HG03135 (cell line): Measurements from ENCODE around the gene AGTRAP.

Experiments used
- ATAC-seq: cut with Tn5 transposase; IDR thresholded peaks from one replicate; pipeline ENCODE4 v1.9.1; 2021; ENCODE audit warnings: mild to moderate bottlenecking, moderate library complexity; ENCODE audit not compliant: unreplicated experiment

AGTRAP gene, protein sequence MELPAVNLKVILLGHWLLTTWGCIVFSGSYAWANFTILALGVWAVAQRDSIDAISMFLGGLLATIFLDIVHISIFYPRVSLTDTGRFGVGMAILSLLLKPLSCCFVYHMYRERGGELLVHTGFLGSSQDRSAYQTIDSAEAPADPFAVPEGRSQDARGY

DNA sequence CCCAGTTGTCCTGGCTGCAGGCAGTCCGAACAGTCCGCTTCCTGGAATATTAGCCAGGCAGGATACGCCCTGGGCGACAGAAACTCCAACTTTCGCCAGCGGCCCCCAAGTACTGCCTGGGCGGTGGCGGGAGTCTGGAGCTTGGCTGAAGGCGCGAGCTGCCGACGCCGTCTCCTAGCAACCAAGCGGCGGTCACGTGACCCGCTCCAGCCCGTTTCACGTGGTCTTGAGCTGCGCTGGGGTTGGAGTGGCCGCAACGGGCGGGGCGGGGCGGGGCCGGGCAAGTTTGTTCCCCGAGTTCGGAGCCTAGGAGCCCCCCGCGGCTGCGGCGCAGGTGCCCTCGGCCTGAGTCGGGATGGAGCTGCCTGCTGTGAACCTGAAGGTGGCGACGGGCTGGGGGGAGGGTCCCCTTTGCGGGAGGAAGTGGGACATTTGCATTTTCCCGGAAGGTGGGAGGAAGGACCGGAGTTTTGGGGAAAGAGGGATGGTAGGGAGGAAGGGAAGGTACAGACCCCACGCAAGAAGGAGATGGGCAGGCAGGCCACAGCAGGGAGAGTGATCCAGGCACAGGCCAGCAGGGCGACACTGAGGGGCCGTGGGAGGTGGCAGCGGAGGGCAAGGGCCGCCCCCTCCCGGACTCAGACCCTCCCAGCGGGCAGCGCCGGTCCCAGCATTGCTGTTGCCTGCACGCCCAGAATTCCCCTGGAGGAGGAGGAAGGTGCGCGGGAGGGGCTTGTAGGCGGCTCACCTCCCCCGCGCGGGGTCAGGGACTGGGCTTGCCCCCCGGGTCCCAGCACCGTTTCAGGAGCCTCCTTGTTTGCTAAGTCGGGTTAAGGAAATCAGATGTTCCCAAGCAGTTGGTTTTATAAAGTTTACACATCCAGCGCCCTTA is at the start of gene AGTRAP:
Gene AGTRAP, plus strand, starts transcription at position 283 of the 892 bp plus-strand sequence. Its CDS starts 73 bp downstream, at position 356.
- no peak for ATAC-seq

- no peak for ATAC-seq
Observed at GRCh38 chr1:11688506-11688905, 47.4 kb upstream of the AGTRAP start.

- ATAC-seq = no peak
Observed at GRCh38 chr1:11690397-11691301, 45.3 kb upstream of the AGTRAP start.

GRCh38 chr1:11691302-11691914 is 44.5 kb upstream of the AGTRAP start, which contains the start of gene DRAXIN:
DRAXIN (plus strand) TSS chr1:11691710; CDS start chr1:11706259, 14,549 bp downstream.
- ATAC-seq = no peak

DNA sequence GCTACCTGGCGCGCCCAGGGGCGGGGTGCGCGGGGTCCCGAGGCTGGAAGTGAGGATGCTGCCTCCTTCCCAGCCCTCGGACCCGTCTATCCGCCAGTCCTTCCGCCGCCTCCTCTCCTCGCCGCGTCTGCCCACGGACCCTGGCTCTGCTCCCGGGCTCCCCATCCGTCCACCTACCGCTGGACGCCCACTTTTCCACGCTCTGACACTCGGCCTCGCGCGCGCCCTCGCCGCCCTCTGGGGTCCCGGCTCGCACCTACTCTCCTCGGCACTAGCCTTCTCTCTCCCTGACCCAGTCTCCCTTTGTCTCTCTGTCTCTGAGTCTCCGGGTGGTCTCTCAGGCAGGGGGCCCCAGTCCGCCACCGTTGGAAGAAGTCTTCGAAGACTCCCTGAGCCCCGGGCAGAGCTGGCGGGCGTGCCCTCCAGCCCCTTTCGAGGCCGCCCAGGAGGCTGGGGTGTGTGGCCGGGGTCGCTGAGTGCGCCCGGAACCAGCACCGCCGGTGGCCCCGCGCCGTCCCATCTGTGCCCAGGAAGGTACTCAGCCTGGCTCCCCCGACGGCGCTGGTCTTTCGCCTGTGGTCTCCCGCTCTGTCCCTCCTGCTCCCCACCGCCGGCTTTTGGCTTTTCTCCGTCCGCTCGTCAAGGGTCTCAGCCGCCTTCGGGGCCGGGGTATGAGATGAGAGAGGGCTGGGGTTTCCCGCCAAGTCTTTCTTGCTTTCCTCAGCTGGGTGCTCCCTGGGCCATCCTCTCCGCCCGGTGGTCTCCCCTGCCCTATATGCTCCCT is 43.8 kb upstream of the AGTRAP start:
- no peak for ATAC-seq

GRCh38 chr1:11693024-11693590 is 42.8 kb upstream of the AGTRAP start:
- no peak for ATAC-seq

DNA sequence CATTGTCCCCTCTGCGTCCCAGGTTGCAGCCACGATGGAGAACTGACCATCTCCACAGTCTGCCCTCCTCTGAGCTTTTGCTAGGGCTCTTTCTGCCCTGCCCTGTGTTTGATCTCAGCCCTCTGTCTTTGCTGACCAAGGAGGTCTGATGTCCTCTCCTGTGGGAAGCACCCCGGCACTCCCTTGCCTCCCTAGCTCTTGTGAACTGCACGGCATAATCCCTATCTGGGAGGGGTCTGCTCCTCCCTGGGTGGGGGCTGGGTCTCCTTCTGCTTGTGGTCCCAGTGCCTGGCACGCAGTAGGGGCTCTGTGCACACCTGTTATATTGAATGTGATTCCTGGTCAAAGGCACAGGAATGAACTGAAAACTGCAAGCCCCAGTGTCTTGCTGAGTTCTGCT is 42.0 kb upstream of the AGTRAP start:
- no peak for ATAC-seq

GRCh38 chr1:11695861-11696260 is 40.1 kb upstream of the AGTRAP start:
- ATAC-seq = no peak

DNA sequence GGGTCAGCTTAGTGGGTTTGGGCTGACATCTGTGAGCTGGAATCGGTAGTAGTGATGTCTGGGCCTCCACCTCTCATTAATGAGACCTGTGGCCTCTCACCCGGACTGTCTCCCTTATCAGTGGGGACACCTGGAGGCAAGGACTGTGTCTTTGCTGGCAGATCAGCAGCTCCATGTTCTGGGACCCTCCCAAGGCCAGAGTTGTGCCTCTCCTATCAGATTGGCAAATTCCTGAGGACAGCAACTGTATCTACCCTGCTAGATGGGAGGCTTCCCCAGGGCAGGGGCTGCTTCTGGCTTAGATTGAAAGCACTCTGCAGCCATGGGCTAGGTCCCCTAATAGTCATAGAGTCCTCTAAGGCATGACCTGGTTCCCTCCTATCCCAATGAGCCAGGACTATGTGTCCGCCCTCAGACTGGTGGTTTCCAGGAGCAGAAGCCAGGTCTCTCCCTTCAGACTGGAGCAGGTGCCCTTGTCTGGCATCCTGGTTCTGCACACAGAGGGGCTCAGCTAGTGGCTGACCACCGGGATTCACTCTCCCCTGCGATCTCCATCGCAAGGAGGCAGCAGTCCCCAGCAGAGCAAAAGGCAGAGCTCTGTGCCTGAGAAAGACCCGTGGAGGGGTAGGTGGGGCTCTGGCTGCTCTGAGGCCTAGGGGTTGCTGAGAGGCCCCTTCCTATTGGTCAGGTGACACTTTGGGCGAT is 38.6 kb upstream of the AGTRAP start:
- no peak for ATAC-seq

GRCh38 chr1:11697893-11698210 is 38.1 kb upstream of the AGTRAP start:
- no peak for ATAC-seq

- no peak for ATAC-seq
Observed at GRCh38 chr1:11700601-11701467, 35.1 kb upstream of the AGTRAP start.

GRCh38 chr1:11701551-11701961 is 34.4 kb upstream of the AGTRAP start:
- no peak for ATAC-seq

DNA sequence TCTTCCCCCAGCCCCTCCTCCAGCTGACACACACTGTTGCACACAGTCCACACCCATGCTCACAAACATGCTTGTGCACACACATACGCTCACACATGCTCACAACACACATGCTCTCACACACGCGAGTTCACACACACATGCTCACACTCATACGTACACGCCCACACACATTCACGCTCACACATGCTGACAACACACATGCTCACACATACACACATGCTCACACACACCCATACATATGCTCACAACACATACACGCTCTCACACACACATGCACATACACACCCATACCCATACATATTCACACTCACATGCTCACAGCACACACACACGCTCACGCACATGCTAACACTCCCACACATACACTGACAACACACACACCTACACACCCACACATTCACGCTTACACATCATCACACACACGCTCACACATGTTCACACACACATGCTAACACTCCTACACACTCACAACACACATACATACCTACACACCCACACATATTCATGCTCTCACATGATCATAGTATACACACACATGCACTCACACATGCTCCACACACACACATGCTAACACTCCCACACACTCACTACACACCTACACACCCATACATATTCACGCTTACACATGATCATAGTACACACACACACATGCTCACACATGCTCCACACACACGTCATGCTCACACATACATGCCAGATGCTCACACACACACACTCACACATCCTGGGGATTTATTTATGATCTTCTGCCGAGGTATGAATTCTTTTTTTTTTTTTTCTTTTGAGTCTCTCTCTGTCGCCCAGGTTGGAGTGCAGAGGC is 33.7 kb upstream of the AGTRAP start:
- no peak for ATAC-seq

- ATAC-seq = no peak
Observed at GRCh38 chr1:11703357-11704193, 32.4 kb upstream of the AGTRAP start.

- no peak for ATAC-seq
Observed at GRCh38 chr1:11704194-11704529, 31.8 kb upstream of the AGTRAP start.

- ATAC-seq = no peak
Observed at GRCh38 chr1:11704691-11705475, 31.1 kb upstream of the AGTRAP start.
